Ascending aorta (tissue), 2 donors: ENCODE measurements around the gene KRTAP9-4. TPM values are rescaled to one million over a fixed set of nuclear protein-coding genes. Genes with fewer than 3 reads are reported as not detected.
"Not testable (repeated sequence)": the region's sequence is repeated elsewhere in the genome, so short reads cannot be mapped to it uniquely, and the experiment has no call there.

Experiments used
- DNase-seq, 2 donors: peaks; one replicate each; pipeline ENCODE4 v3.0.0-alpha.2; 2019; ENCODE audit warnings: low spot score in 2 of 2
- H3K27ac ChIP-seq, 2 donors: fragments of 200-600 bp; sonication (generic); one replicate each; pipeline ENCODE4 v1.5.1; 2016 to 2017; ENCODE audit warnings: mild to moderate bottlenecking in 1 of 2
- H3K27me3 ChIP-seq: fragments of 200-600 bp; sonication (generic); one replicate; pipeline ENCODE4 v1.5.1; 2017
- H3K36me3 ChIP-seq, 2 donors: fragments of 200-600 bp; sonication (generic); one replicate each; pipeline ENCODE4 v1.5.1; 2016
- H3K4me1 ChIP-seq, 2 donors: fragments of 200-600 bp; sonication (generic); one replicate each; pipeline ENCODE4 v1.5.1; 2016 to 2017; ENCODE audit warnings: mild to moderate bottlenecking in 1 of 2
- H3K4me3 ChIP-seq, 2 donors: fragments of 200-600 bp; sonication (generic); one replicate each; pipeline ENCODE4 v1.5.1; 2016 to 2017; ENCODE audit warnings: mild to moderate bottlenecking in 1 of 2
- H3K9me3 ChIP-seq, 2 donors: fragments of 200-600 bp; sonication (generic); one replicate each; pipeline ENCODE4 v1.5.1; 2016
- intact Hi-C: fragments of 100-400 bp; cut with DNase I; formaldehyde crosslinking; loops from one replicate; pipeline ENCODE4 v1.15.1; 2023
- total RNA-seq: library from RNA; depleted of rRNA; stranded (reverse); fragments of >200 nt; gene quantifications from one replicate; pipeline ENCODE4 v1.1.0, GENCODE V29; 2016
- TF ChIP-seq, protein P1 (sequence below), 3 experiments: fragments of 200-600 bp in 2 of 3; fragments of 450-650 bp in 1 of 3; sonication (generic) in 2 of 3; IDR thresholded peaks; one replicate each; pipeline ENCODE4 v1.5.1; 2016 to 2019; ENCODE audit warnings: antibody characterized with exemption in 3 of 3, mild to moderate bottlenecking in 1 of 3, moderate library complexity in 1 of 3

Gene KRTAP9-4
- total RNA-seq, 1 donor from 2014 or later = not detected

DNA sequence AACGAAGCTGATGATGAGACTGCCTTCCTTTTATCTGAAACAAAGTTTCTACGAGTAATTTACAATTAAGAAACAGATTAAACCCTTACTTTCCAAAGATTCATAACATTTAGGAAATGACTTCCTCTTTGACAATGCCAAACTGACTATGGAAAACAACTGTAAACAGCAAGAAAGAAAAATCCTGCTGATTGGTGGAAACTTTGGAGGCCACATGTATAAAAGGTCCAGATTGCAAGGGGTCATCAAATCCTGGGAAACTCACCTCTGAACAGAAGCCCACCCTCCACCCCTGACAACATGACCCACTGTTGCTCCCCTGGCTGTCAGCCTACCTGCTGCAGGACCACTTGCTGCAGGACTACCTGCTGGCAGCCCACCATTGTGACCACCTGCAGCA lies 15.6 kb downstream of the KRTAP9-4 start, which contains the start of gene KRTAP9-6:
Gene KRTAP9-6 (plus strand): TSS at position 301 of the 400 bp plus-strand sequence. CDS start 0 bp downstream, at position 301.
- intact Hi-C loops = no loop called here
- Histone ChIP-seq H3K27ac (no peak within 1 kb of the TSS), H3K27me3 (no peaks in the 10 kb centered on the region), H3K9me3 (no peaks in the 10 kb centered on the region), H3K36me3 (no peaks in the 10 kb centered on the region), H3K4me3 (no peak within 1 kb of the TSS), H3K4me1 (no peaks in the 10 kb centered on the region)
- DNase-seq = no peak
- TF ChIP-seq, protein P1, sequence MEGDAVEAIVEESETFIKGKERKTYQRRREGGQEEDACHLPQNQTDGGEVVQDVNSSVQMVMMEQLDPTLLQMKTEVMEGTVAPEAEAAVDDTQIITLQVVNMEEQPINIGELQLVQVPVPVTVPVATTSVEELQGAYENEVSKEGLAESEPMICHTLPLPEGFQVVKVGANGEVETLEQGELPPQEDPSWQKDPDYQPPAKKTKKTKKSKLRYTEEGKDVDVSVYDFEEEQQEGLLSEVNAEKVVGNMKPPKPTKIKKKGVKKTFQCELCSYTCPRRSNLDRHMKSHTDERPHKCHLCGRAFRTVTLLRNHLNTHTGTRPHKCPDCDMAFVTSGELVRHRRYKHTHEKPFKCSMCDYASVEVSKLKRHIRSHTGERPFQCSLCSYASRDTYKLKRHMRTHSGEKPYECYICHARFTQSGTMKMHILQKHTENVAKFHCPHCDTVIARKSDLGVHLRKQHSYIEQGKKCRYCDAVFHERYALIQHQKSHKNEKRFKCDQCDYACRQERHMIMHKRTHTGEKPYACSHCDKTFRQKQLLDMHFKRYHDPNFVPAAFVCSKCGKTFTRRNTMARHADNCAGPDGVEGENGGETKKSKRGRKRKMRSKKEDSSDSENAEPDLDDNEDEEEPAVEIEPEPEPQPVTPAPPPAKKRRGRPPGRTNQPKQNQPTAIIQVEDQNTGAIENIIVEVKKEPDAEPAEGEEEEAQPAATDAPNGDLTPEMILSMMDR (IDR thresholded peaks at IDR 0.05) = no peak

DNA sequence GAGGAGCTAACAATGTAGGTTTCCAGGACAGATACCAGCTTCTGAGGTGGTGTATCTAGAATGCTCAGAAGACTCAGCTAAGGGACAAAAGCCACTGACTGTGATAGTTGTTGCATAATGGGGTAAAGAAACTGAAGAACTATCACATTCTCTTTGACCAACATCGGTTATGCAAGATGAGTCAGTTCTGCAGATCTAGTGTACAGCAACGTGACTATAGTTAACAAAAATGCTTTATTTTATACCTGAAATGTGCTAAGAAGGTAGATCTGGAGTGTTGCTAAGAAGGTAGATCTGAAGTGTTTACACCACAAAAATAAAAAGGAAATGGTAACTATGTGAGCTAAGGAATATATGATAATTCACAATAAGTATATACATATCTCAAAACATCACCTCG lies 18.2 kb downstream of the KRTAP9-4 start:
- no peaks in the 10 kb centered on the region for H3K27me3 ChIP-seq
- H3K4me1 ChIP-seq = no peaks in the 10 kb centered on the region
- no peaks in the 10 kb centered on the region for H3K36me3 ChIP-seq
- no peaks in the 10 kb centered on the region for H3K9me3 ChIP-seq
- no peak for DNase-seq
- intact Hi-C loops = no loop called here
- no peak overlapping the region for H3K27ac ChIP-seq
- no peak overlapping the region for H3K4me3 ChIP-seq
- TF ChIP-seq, protein P1 (IDR thresholded peaks at IDR 0.05) = no peak

DNA sequence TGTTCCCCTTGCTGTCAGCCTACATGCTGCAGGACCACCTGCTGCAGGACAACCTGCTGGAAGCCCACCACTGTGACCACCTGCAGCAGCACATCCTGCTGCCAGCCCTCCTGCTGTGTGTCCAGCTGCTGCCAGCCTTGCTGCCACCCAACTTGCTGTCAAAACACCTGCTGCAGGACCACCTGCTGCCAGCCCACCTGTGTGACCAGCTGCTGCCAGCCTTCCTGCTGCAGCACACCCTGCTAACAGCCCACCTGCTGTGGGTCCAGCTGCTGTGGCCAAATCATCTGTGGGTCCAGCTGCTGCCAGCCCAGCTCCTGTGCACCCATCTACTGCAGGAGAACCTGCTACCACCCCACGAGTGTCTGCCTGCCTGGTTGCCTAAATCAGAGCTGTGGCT lies 21.8 kb downstream of the KRTAP9-4 start:
- H3K36me3 ChIP-seq, H3K9me3 ChIP-seq, H3K27ac ChIP-seq, H3K4me1 ChIP-seq, DNase-seq, intact Hi-C loops, H3K4me3 ChIP-seq, H3K27me3 ChIP-seq: not testable (repeated sequence)

DNA sequence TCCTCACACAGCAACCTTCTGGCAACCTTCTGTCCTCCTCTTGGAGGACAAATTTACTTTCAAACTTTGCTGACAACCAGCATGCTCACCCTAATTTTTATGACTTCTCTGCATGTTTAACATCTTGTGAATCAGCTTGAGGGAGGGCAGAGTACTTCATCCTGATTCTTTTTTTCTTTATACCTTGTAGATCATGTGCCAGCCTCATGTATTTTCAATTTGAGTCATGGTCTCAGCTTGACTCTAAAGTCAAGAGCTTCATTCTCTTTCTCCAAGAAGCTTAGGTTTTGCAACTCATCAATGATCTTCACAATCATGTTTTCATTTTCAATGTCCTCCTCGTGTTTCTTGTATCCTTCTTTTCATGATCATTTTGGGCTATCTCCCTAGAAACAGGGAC lies 22.4 kb downstream of the KRTAP9-4 start:
- TF ChIP-seq, protein P1 (IDR thresholded peaks at IDR 0.05) = no peak
- Histone ChIP-seq H3K27me3 (no peaks in the 10 kb centered on the region), H3K36me3 (no peaks in the 10 kb centered on the region), H3K4me1 (no peaks in the 10 kb centered on the region), H3K9me3 (no peaks in the 10 kb centered on the region), H3K27ac (no peak overlapping the region), H3K4me3 (no peak overlapping the region)
- DNase-seq = no peak
- intact Hi-C loops = no loop called here

DNA sequence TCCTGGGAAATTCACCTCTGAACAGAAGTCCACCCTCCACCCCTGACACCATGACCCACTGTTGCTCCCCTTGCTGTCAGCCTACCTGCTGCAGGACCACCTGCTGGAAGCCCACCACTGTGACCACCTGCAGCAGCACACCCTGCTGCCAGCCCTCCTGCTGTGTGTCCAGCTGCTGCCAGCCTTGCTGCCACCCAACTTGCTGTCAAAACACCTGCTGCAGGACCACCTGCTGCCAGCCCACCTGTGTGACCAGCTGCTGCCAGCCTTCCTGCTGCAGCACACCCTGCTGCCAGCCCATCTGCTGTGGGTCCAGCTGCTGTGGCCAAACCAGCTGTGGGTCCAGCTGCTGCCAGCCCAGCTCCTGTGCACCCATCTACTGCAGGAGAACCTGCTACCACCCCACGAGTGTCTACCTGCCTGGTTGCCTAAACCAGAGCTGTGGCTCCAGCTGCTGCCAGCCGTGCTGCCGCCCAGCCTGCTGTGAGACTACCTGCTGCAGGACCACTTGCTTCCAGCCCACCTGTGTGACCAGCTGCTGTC lies 26.2 kb downstream of the KRTAP9-4 start, which contains the start of gene KRTAP9-7:
Gene KRTAP9-7 (plus strand): TSS at position 51 of the 543 bp plus-strand sequence. CDS start 0 bp downstream, at position 51.
- H3K4me1 ChIP-seq, intact Hi-C loops, H3K36me3 ChIP-seq, H3K9me3 ChIP-seq, DNase-seq, H3K27me3 ChIP-seq, H3K4me3 ChIP-seq, H3K27ac ChIP-seq: not testable (repeated sequence)

DNA sequence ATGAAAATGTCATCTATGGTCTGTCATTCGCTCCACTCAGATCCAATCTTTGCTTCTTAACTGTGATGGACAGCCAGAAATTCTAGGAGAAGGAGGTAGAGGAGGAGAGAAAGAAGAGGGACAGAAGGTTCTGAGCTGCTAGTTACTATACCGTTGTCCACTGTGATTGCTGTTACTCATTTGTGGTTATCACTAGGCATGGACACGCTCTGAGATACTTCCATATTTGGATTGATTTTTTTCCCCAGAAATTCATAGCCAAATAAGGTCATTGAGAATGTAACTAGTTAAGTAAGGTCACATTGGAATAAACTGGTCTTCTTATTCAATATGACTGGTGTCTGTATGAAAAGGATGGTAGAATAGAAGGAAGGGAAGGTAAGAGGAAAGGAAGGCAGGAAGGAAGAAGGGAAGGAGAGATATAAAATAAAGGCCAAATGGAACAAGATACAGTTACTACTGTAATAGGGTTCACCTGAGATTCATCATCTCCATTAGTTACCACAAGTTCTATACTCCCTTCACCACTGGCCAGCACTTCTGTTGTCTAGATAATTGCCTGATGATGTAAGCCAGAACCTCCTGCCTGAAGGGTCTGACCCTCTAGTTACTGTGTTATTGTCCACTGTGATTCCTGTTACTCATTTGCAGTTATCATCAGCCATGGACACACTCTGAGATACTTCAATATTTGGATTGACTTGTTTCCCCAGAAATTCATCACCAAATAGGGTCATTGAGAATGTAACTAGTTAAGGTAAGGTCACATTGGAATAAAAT lies 28.9 kb downstream of the KRTAP9-4 start:
- no peak for DNase-seq
- intact Hi-C loops = no loop called here
- no peaks in the 10 kb centered on the region for H3K4me1 ChIP-seq
- H3K4me3 ChIP-seq = no peak overlapping the region
- H3K36me3 ChIP-seq = no peaks in the 10 kb centered on the region
- no peaks in the 10 kb centered on the region for H3K27me3 ChIP-seq
- TF ChIP-seq, protein P1 (IDR thresholded peaks at IDR 0.05) = no peak
- no peaks in the 10 kb centered on the region for H3K9me3 ChIP-seq
- no peak overlapping the region for H3K27ac ChIP-seq
